ENCODE data around the gene FLNB. TPM values are rescaled to one million over a fixed set of nuclear protein-coding genes. Genes with fewer than 3 reads are reported as not detected.

FLNB gene
- polyA plus RNA-seq, 1 donor from 2014 or later = 10.3 TPM

GRCh38 chr3:57977818-57978235, 30.4 kb upstream of the FLNB start:
- Histone ChIP-seq H3K27me3 (ENCODE audit: insufficient read depth, low read depth, low read length) (no peaks in the 10 kb centered on the region), H3K9me3 (ENCODE audit: low read length) (no peaks in the 10 kb centered on the region), H3K27ac (ENCODE audit: low read length) (no peak overlapping the region), H3F3A (ENCODE audit: insufficient read depth, low read length, poor library complexity, severe bottlenecking) (no peaks in the 10 kb centered on the region), H4K20me1 (ENCODE audit: insufficient read depth) (no peaks in the 10 kb centered on the region), H3K79me2 (replicated peaks; ENCODE audit: insufficient read depth, low read length) (no peaks in the 10 kb centered on the region), H3K9ac (ENCODE audit: low read length) (no peak overlapping the region), H3K4me2 (ENCODE audit: low read length) (no peak overlapping the region), H3K36me3 (ENCODE audit: insufficient read depth, low read length) (no peaks in the 10 kb centered on the region), H3K9me2 (ENCODE audit: insufficient read depth, low read length) (no peaks in the 10 kb centered on the region), H2AFZ (ENCODE audit: low read depth, low read length) (no peak overlapping the region), H3K4me3 (ENCODE audit: low read length) (no peak overlapping the region)
- TF ChIP-seq RAD21 (conservative IDR thresholded peaks at IDR 0.05) (no peak), POLR2AphosphoS5 (IDR thresholded peaks at IDR 0.05) (no peak), MXI1 (conservative IDR thresholded peaks at IDR 0.05; ENCODE audit: poor library complexity, severe bottlenecking) (no peak), CTCF (IDR thresholded peaks at IDR 0.05; ENCODE audit: poor library complexity, severe bottlenecking) (no peak), EZH2 (IDR thresholded peaks at IDR 0.05; ENCODE audit: borderline replicate concordance, insufficient read depth, low read length, poor library complexity, severe bottlenecking) (no peak), EP300 (conservative IDR thresholded peaks at IDR 0.05; ENCODE audit: poor library complexity, severe bottlenecking) (no peak), REST (IDR thresholded peaks at IDR 0.05; ENCODE audit: borderline replicate concordance) (no peak), TAF1 (IDR thresholded peaks at IDR 0.05; ENCODE audit: low read depth) (no peak), SMC3 (conservative IDR thresholded peaks at IDR 0.05; ENCODE audit: poor library complexity) (no peak)

GRCh38 chr3:57978316-57978715, 29.9 kb upstream of the FLNB start:
- no peak overlapping the region for H3K4me2 ChIP-seq (ENCODE audit: low read length)
- no peak overlapping the region for H3K9ac ChIP-seq (ENCODE audit: low read length)
- H4K20me1 ChIP-seq (ENCODE audit: insufficient read depth) = no peaks in the 10 kb centered on the region
- no peaks in the 10 kb centered on the region for H3K79me2 ChIP-seq (replicated peaks; ENCODE audit: insufficient read depth, low read length)
- H2AFZ ChIP-seq (ENCODE audit: low read depth, low read length) = no peak overlapping the region
- H3K27ac ChIP-seq (ENCODE audit: low read length) = no peak overlapping the region
- H3F3A ChIP-seq (ENCODE audit: insufficient read depth, low read length, poor library complexity, severe bottlenecking) = no peaks in the 10 kb centered on the region
- TF ChIP-seq SMC3 (conservative IDR thresholded peaks at IDR 0.05; ENCODE audit: poor library complexity) = no peak
- TF ChIP-seq CTCF (IDR thresholded peaks at IDR 0.05; ENCODE audit: poor library complexity, severe bottlenecking) = no peak
- no peak for TF ChIP-seq MXI1 (conservative IDR thresholded peaks at IDR 0.05; ENCODE audit: poor library complexity, severe bottlenecking)
- no peak for TF ChIP-seq EZH2 (IDR thresholded peaks at IDR 0.05; ENCODE audit: borderline replicate concordance, insufficient read depth, low read length, poor library complexity, severe bottlenecking)
- no peak for TF ChIP-seq REST (IDR thresholded peaks at IDR 0.05; ENCODE audit: borderline replicate concordance)
- TF ChIP-seq TAF1 (IDR thresholded peaks at IDR 0.05; ENCODE audit: low read depth) = no peak
- TF ChIP-seq POLR2AphosphoS5 (IDR thresholded peaks at IDR 0.05) = no peak
- no peak for TF ChIP-seq EP300 (conservative IDR thresholded peaks at IDR 0.05; ENCODE audit: poor library complexity, severe bottlenecking)
- no peak for TF ChIP-seq RAD21 (conservative IDR thresholded peaks at IDR 0.05)
- no peaks in the 10 kb centered on the region for H3K36me3 ChIP-seq (ENCODE audit: insufficient read depth, low read length)
- H3K9me3 ChIP-seq (ENCODE audit: low read length) = no peaks in the 10 kb centered on the region
- no peaks in the 10 kb centered on the region for H3K9me2 ChIP-seq (ENCODE audit: insufficient read depth, low read length)
- no peak overlapping the region for H3K4me3 ChIP-seq (ENCODE audit: low read length)
- H3K27me3 ChIP-seq (ENCODE audit: insufficient read depth, low read depth, low read length) = no peaks in the 10 kb centered on the region
